LNCaP clone FGC (cell line): ENCODE measurements around the gene SEPTIN6.

Experiments
- DNase-seq: peaks from one replicate; pipeline ENCODE4 v3.0.0-alpha.2; 2011; ENCODE audit warnings: low read depth
- H3K4me3 ChIP-seq: 2 replicates; pipeline ENCODE4 v1.5.1; 2011; ENCODE audit warnings: mild to moderate bottlenecking, low read depth, low read length, control low read depth
- CTCF ChIP-seq: IDR thresholded peaks from 2 replicates; pipeline ENCODE4 v1.5.1; 2012; ENCODE audit warnings: mild to moderate bottlenecking; ENCODE audit not compliant: control insufficient read depth, insufficient read depth; ENCODE audit errors: extremely low read depth

Gene SEPTIN6

GRCh38 chrX:119728487-119728886, 35.5 kb upstream of the SEPTIN6 start:
- DNase-seq = no peak

GRCh38 chrX:119726900-119727555, 34.1 kb upstream of the SEPTIN6 start:
- no peak overlapping the region for H3K4me3 ChIP-seq
- TF ChIP-seq CTCF = no peak
- DNase-seq = no peak

More at GRCh38 chrX:119728487-119728886, 35.5 kb upstream of the SEPTIN6 start:
- no peak overlapping the region for H3K4me3 ChIP-seq
- TF ChIP-seq CTCF = peak; percentile 27; the same call in 1 of the 2 replicates

- no peak for DNase-seq
- H3K4me3 ChIP-seq = no peak overlapping the region
- no peak for TF ChIP-seq CTCF
Measured at GRCh38 chrX:119721926-119722325, 29.0 kb upstream of the SEPTIN6 start.

- no peak for DNase-seq
- no peak overlapping the region for H3K4me3 ChIP-seq
- no peak for TF ChIP-seq CTCF
Measured at GRCh38 chrX:119721487-119721886, 28.5 kb upstream of the SEPTIN6 start.

GRCh38 chrX:119709630-119710029, 16.7 kb upstream of the SEPTIN6 start:
- DNase-seq = no peak
- no peak overlapping the region for H3K4me3 ChIP-seq
- no peak for TF ChIP-seq CTCF

- no peak for TF ChIP-seq CTCF
- DNase-seq = no peak
Measured at GRCh38 chrX:119708936-119709335, 16.0 kb upstream of the SEPTIN6 start.

GRCh38 chrX:119706616-119707015, 13.6 kb upstream of the SEPTIN6 start:
- TF ChIP-seq CTCF = no peak
- no peak overlapping the region for H3K4me3 ChIP-seq
- DNase-seq = no peak

More at GRCh38 chrX:119708936-119709335, 16.0 kb upstream of the SEPTIN6 start:
- no peak overlapping the region for H3K4me3 ChIP-seq
